Kidney (tissue), 22 donors: ENCODE measurements around the gene SPATA2. TPM values are rescaled to one million over a fixed set of nuclear protein-coding genes. Genes with fewer than 3 reads are reported as not detected.
"Not testable (repeated sequence)": the region's sequence is repeated elsewhere in the genome, so short reads cannot be mapped to it uniquely, and the experiment has no call there.

ENCODE experiments used
- DNase-seq, 5 donors: peaks; one replicate each; pipeline ENCODE4 v3.0.0-alpha.2; 2013 to 2020
- FAIRE-seq: peaks from 2 replicates; lab custom pipeline; 2012; peaks lifted over from hg19 to GRCh38; lab: Jason Lieb, UNC
- H3K27ac ChIP-seq, 2 donors: one replicate each; pipeline ENCODE4 v1.7.0; 2013; ENCODE audit warnings: low read depth in 2 of 2, low read length in 2 of 2, inconsistent platforms in 1 of 2
- H3K27me3 ChIP-seq: one replicate; pipeline ENCODE4 v1.7.1; 2013; ENCODE audit warnings: low read length, inconsistent platforms; ENCODE audit not compliant: control insufficient read depth, insufficient read depth
- H3K36me3 ChIP-seq, 3 donors: one replicate each; pipeline versions ENCODE4 v1.7.0 to v1.7.1; 2013; ENCODE audit warnings: low read length in 3 of 3, control low read depth in 1 of 3, inconsistent platforms in 1 of 3; ENCODE audit not compliant: insufficient read depth in 3 of 3, control insufficient read depth in 2 of 3
- H3K4me1 ChIP-seq, 3 donors: one replicate each; pipeline versions ENCODE4 v1.7.0 to v1.7.1; 2013; ENCODE audit warnings: low read length in 3 of 3, inconsistent platforms in 1 of 3, low read depth in 1 of 3; ENCODE audit not compliant: control insufficient read depth in 2 of 3, insufficient read depth in 2 of 3
- H3K4me3 ChIP-seq, 3 donors: one replicate each; pipeline versions ENCODE4 v1.7.0 to v1.8.1; 2013; ENCODE audit warnings: low read length in 3 of 3, control low read depth in 1 of 3, inconsistent platforms in 1 of 3
- H3K9ac ChIP-seq, 3 donors: one replicate each; pipeline versions ENCODE4 v1.7.0 to v1.7.1; 2013; ENCODE audit warnings: low read length in 3 of 3, control low read depth in 1 of 3, inconsistent platforms in 1 of 3
- H3K9me3 ChIP-seq, 3 donors: one replicate each; pipeline versions ENCODE4 v1.7.0 to v1.7.1; 2013; ENCODE audit warnings: low read length in 3 of 3, control low read depth in 1 of 3, inconsistent platforms in 1 of 3; ENCODE audit not compliant: control insufficient read depth in 2 of 3, insufficient read depth in 1 of 3
- CTCF ChIP-seq: IDR thresholded peaks from 3 replicates; pipeline ENCODE4 v1.5.1; 2012; ENCODE audit warnings: mild to moderate bottlenecking, moderate library complexity, borderline replicate concordance; ENCODE audit not compliant: insufficient read depth; ENCODE audit errors: extremely low read depth
- intact Hi-C: fragments of 100-400 bp; cut with DNase I; formaldehyde crosslinking; loops from one replicate; pipeline ENCODE4 v1.11.1; 2022
- long read RNA-seq, 10 donors: library from polyadenylated mRNA in 1 of 10; unstranded in 1 of 10; transcript quantifications; one replicate each; pipeline ENCODE4 v2.0.0 and lab custom pipeline, GENCODE V29; 2021 to 2026
- polyA plus RNA-seq: library from polyadenylated mRNA; stranded (reverse); fragments of 350-450 nt; fragmentation: Illumina TruSeq; extraction: RNeasy Lipid Tissue Mini Kit (QIAGEN cat#74804); gene quantifications from one replicate; pipeline ENCODE4 v1.2.3, GENCODE V29; 2014; ENCODE audit warnings: low read depth, low replicate concordance; ENCODE audit not compliant: insufficient read depth
- total RNA-seq: library from RNA; stranded (reverse); fragmentation: NEBNext Ultra II Directional; extraction: Animal tissue kit (Norgen Biotek cat#: 25700); gene quantifications from one replicate; pipeline ENCODE4 v1.2.1, GENCODE V29; 2021
- donor health status: control.
- donor health status: control.
- donor health status: control.
- donor health status: control.
- donor health status: control.
- donor health status: DM: yes; HTN: yes; CAD: no.
- donor health status: Normal renal cell carcinoma (clear cell type).

SPATA2 gene
- 9.0 TPM for total RNA-seq
- 5.8 TPM for polyA plus RNA-seq
- long read RNA-seq, donor 1, full-length matches to known transcripts = 3 of 3 reads
- long read RNA-seq, donor 1, partial matches to known transcripts = 0 of 3 reads
- long read RNA-seq, donor 1, other reads (novel, unspliced or antisense) = 0 of 3 reads
- long read RNA-seq, donor 2, full-length matches to known transcripts = 3 of 3 reads
- long read RNA-seq, donor 2, partial matches to known transcripts = 0 of 3 reads
- long read RNA-seq, donor 2, other reads (novel, unspliced or antisense) = 0 of 3 reads
- long read RNA-seq, donor 3, full-length matches to known transcripts = 1 of 1 reads
- long read RNA-seq, donor 3, partial matches to known transcripts = 0 of 1 reads
- long read RNA-seq, donor 3, other reads (novel, unspliced or antisense) = 0 of 1 reads
- long read RNA-seq, donor 4, full-length matches to known transcripts = 1 of 47 reads
- long read RNA-seq, donor 4, partial matches to known transcripts = 13 of 47 reads
- long read RNA-seq, donor 4, other reads (novel, unspliced or antisense) = 33 of 47 reads
- long read RNA-seq, donor 5 = 0 reads
- long read RNA-seq, donor 6, full-length matches to known transcripts = 1 of 1 reads
- long read RNA-seq, donor 6, partial matches to known transcripts = 0 of 1 reads
- long read RNA-seq, donor 6, other reads (novel, unspliced or antisense) = 0 of 1 reads
- long read RNA-seq, donor 7, full-length matches to known transcripts = 7 of 13 reads
- long read RNA-seq, donor 7, partial matches to known transcripts = 2 of 13 reads
- long read RNA-seq, donor 7, other reads (novel, unspliced or antisense) = 4 of 13 reads
- long read RNA-seq, donor 8, full-length matches to known transcripts = 2 of 2 reads
- long read RNA-seq, donor 8, partial matches to known transcripts = 0 of 2 reads
- long read RNA-seq, donor 8, other reads (novel, unspliced or antisense) = 0 of 2 reads
- long read RNA-seq, donor 9, full-length matches to known transcripts = 2 of 2 reads
- long read RNA-seq, donor 9, partial matches to known transcripts = 0 of 2 reads
- long read RNA-seq, donor 9, other reads (novel, unspliced or antisense) = 0 of 2 reads
- long read RNA-seq, donor 10, full-length matches to known transcripts = 6 of 6 reads
- long read RNA-seq, donor 10, partial matches to known transcripts = 0 of 6 reads
- long read RNA-seq, donor 10, other reads (novel, unspliced or antisense) = 0 of 6 reads

GRCh38 chr20:49915380-49916145, at the start of gene SPATA2:
SPATA2 (minus strand) TSS chr20:49915529; CDS start chr20:49908490, 7,039 bp downstream.
- Histone ChIP-seq H3K4me3 (peak within 1 kb of the TSS; percentile 99), H3K9ac (peak within 1 kb of the TSS; percentile 93 to 99 (median 95)), H3K9me3 (no peaks in the 10 kb centered on the region), H3K36me3 (no peaks in the 10 kb centered on the region), H3K27ac (peak within 1 kb of the TSS; percentile 100), H3K4me1 (peaks cover 0 to 12% (median 4%) of the 10 kb centered on the region in 3 donors), H3K27me3 (no peaks in the 10 kb centered on the region)
- TF ChIP-seq CTCF = no peak
- FAIRE-seq (no peak), DNase-seq (peak; percentile 96 to 98 (median 98))
- intact Hi-C loops = no loop called here

- DNase-seq (no peak), FAIRE-seq (no peak)
- H3K9ac ChIP-seq = no peak overlapping the region
- H3K36me3 ChIP-seq = peaks cover 0 to 5% (median 0%) of the 10 kb centered on the region in 3 donors
- H3K27ac ChIP-seq = no peak overlapping the region
- intact Hi-C loops = no loop called here
- no peaks in the 10 kb centered on the region for H3K9me3 ChIP-seq
- H3K4me1 ChIP-seq = peaks cover 0 to 3% (median 0%) of the 10 kb centered on the region in 3 donors
- no peaks in the 10 kb centered on the region for H3K27me3 ChIP-seq
- H3K4me3 ChIP-seq = no peak overlapping the region
- TF ChIP-seq CTCF = no peak
These were observed 46.1 kb upstream of the SPATA2 start for GRCh38 chr20:49961413-49961812.

- H3K27me3 ChIP-seq, H3K9ac ChIP-seq, H3K9me3 ChIP-seq, H3K4me1 ChIP-seq, intact Hi-C loops, H3K27ac ChIP-seq, FAIRE-seq, H3K4me3 ChIP-seq, DNase-seq: not testable (repeated sequence)
- H3K36me3 ChIP-seq = peaks cover 0 to 18% (median 15%) of the 10 kb centered on the region in 3 donors
These were observed 42.0 kb upstream of the SPATA2 start for GRCh38 chr20:49957089-49957938.
